Stimulated activated CD4-positive, alpha-beta T cell treated with anti-CD3 and anti-CD28 coated beads, Interleukin-4, amount 100 ng/mL, for 24 hours (primary cell): ENCODE results near the gene AKT2.

Source experiments
- DNase-seq: peaks from one replicate; pipeline ENCODE4 v3.0.0-alpha.2; 2020

AKT2 gene

GRCh38 chr19:40298026-40298425 lies 12.9 kb upstream of the AKT2 start:
- no peak for DNase-seq

DNA sequence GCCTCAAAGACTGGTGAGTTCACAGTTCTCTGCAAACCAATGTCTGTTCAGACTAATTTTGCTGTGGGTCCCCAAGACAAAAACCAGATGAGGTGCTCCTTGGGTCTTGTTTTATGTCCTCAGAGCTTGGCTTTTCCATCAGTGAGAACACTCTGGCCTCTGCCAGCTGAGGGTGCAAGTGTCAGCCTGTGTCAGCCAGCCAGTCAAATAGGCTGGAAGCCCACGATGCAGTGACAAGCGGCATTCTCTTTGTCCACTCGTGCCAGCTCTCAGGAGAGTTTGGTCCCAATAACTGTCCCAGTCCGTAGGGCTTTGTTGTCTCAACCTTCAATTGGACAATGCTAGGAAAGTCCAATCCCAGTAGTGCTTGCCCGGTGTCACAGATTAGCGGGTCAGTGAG lies 9.4 kb upstream of the AKT2 start:
- DNase-seq = no peak

GRCh38 chr19:40286971-40287421 lies 1.9 kb upstream of the AKT2 start:
- DNase-seq = no peak

DNA sequence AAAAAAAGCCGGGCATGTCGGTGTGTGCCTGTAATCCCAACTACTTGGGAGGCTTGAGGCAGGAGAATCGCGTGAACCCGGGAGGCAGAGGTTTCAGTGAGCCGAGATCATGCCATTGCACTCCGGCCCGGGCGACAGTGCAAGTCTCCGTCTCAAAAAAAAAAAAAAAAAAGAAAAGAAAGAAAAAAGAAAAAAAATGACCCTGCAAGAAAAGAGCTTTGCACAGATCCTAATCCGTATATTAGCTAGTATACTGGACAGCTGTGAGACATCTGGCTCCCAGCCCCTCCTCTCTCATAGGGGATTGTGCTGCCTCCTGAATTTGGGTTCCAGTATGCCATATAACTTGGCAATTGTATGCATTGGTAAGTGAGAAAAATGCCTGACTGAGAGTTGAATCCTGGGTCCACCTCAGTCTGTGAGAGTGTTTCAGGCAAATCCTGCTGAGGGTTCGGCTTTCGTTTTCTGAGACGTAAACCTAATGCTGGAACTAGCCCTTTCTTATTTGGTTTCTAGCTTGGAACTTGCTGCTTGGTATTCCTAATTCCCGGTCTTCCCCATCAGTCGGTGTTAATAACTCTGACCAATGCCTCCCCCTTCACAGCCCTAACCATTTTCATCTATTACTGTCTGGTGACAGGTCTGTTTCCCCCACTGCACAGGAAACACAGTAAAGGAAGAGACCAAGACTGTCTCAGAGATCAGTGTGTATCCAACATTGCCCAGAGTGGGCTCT lies 1.3 kb upstream of the AKT2 start:
- DNase-seq = no peak

DNA sequence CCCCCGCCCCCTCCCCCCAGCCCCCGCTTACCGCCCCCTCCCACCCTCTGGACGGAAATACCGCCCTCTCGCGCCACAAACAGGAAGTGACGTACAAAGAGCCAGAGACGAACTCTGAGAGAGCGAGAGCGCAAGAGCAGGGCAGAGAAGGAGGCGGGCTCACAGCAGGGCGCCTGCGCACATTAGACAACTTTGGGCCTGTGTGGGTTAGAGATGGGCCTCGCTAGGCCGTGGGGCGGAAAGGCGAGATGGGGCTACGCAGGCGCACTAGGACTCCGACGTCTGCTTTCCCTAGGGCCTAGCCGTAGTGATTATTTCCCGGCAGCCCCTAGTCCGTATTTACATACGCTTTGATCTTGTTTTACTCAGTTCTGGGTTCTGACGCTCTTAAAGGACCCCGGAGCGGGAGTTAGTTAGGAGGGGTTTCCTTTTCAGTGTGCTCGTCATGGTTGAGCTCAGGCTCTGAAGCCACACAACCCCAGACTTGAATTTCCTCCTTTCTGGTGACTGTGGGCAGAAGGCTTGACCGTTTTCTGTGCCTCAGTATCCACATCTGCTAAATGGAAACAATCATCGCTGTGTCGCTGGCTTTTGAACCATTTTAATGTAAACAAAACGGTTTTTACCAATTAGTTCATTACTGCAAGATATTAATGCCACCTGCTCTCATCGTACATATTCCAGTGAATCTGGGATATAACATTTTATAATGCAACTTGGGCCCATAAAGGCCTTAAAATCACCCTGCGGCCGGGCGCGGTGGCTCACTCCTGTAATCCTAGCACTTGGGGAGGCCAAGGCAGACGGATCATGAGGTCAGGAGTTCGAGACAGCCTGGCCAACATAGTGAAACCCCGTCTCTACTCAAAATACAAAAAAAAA lies 449 bp upstream of the AKT2 start:
- DNase-seq = peak; percentile 98

DNA sequence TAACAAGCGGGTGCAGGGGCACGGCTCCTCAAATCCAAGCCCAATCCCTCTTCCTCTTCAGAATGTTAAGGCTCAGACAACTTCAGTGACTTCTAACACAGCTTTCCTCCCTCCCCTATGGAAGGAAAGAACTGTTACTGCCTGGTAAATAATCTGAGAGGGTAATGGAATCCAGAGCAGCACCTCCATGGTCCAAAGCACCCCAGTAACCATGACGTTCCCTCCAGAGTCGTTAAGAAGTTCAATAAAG lies 969 bp downstream of the AKT2 start:
- no peak for DNase-seq

DNA sequence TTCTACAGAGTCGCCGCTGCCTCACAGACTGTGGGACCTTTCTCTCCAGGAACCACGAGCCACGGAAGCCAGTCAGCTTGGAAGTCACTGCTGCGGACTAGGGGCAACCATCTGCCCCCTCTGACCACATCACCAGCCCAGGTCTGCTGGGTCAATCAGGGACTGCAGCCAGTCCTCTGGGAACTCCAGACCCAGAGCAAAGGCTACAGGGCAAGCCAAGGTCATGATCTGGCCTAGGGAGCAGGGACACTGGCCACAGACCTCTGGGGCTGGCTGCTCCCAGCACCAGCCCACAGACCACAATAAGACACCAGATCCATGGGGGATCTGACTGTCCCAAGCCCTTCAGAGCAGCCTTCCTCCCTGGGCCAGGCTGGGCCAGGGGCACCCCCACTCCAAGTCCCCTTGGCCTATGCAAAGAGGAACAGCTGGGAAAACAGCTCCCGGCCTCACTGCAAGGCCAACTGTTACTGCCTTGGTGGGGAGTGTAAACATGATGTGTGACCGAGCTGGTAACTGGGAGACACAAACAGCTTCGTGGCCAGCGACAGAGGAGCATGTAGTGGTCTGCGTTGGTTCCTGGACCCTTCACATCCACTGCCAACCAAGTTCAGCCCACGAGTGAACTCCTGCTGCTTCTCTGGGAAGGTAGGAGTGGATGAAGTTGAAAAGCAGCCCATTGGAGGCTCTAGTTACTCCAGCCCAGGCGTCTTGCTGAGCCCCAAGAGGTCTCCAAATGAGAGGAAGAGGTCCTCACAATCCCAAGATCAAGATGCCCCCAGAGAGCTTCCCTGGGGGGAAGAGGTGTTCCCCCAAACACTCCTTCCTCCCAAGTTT lies 1.5 kb downstream of the AKT2 start:
- DNase-seq = no peak

- no peak for DNase-seq
Observed at GRCh38 chr19:40282920-40283319, 2.2 kb downstream of the AKT2 start.

DNA sequence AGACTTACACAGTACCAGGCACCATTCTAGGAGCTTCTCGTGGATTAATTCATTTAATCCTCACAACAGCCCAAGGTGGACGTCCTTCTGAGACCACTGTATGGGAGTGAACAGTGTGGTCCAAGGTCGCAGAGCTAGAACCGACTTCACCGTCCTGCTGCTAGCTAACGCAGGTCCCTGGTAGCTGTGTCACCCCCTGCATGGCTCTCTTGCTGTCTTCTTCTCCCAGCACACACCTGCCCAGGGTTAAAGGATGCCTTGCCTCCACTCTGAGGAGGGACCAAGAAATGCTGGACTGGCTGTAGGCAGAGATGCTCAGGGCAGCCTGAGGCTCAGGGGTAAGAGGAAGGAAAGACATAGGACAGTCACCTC lies 3.0 kb downstream of the AKT2 start:
- DNase-seq = no peak

GRCh38 chr19:40281381-40282208 lies 3.5 kb downstream of the AKT2 start:
- DNase-seq = no peak

DNA sequence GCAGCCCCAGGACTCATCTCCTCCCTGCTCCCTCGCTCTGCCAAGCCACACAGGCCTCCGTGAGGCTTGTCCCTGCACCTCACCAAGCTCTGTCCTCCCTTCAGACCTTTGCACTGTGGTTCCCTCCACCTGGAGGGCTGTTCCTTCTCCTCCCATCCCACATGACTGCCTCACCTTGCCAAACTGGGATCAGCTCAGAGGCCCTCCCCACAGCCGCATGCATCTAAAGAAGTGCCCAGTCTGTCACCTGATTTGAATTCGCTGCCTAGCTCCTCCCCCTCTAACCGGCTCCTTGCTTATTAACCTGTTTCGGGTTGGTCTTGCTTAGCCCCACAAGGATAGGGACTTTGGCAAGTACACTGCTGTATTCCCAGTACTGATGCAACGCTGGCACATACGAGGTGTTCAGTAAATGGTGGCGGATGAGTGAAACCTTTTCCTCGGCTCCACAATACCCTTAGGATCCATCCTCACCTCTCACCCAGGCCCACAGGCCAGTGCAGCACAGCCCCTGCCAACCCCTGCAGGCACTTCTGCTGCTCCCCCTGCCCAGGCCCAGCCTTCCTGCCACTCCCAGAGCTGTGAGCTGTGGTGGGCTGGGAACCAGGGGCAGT lies 4.4 kb downstream of the AKT2 start:
- no peak for DNase-seq

DNA sequence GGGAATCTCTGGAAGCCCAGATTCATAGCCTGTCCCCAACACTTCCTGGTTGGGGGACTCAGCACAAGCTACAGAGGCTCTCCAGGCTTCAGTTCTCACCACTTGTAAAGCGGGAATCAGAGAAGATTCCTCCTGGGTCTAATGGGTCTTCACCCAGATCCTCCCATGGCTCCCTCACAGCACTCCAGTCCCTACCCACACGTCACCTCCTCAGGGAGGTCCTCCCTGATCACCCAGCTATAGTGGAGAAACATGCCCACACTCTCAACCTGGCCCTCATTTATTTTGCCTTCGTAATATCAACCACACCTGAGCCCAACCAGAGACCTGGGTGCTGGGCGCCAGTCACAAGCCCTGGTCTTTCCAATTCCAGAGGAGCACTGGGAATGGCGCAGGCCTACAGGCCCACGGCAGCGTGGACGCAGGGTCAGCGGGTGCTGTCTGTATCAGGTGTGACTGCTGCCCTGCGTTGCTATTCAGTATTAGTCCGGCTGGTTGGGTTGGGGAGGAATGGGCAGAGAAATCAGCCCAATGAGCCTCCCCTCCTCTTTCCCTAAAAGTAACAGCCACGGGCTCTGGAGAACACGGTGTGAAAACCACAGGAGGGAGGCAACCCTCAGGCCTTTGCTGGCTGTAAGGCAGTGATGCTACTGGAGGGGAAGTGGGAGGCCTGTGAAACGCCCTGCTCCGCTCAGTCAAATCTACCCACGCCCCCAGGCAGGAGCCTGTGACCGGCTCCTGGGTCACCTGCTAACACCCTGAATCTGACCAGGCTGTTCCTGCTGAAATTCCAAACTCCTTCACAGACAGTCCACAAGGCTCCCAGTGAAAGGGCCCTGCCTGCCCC lies 5.2 kb downstream of the AKT2 start:
- DNase-seq = no peak

GRCh38 chr19:40279120-40279551 lies 6.0 kb downstream of the AKT2 start:
- no peak for DNase-seq

DNA sequence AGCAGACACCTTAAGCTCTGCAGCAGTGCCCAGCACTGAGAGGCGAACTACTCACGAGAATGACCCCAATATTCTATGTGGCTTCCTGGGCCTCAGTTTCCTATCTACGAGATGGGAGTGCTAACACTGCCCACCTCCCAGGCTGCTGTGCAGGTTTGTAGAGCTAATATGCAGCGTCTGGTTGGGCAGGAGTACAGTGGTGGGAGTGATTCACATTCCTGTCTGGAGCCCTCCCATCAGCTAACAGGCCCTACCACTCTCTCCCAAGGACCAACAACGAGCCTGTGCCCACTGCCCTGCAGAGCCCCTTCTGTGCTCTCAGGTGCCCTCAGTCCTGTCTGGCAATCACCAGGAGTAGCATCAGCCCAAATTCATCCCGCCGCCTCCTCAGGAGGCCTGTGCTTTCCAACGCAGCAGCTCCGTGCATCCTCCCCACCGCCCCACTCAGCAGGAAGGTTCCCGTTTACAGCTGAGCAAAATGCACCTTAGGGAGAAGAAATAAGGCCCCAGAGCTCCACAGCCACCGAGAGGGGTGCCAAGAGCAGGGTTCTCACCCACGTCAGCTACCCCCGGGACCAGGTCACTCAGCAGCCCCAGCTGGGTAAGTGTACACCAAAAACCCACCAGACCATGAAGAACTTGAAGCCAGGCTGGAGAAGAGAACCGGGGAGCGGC lies 6.6 kb downstream of the AKT2 start:
- DNase-seq = no peak

DNA sequence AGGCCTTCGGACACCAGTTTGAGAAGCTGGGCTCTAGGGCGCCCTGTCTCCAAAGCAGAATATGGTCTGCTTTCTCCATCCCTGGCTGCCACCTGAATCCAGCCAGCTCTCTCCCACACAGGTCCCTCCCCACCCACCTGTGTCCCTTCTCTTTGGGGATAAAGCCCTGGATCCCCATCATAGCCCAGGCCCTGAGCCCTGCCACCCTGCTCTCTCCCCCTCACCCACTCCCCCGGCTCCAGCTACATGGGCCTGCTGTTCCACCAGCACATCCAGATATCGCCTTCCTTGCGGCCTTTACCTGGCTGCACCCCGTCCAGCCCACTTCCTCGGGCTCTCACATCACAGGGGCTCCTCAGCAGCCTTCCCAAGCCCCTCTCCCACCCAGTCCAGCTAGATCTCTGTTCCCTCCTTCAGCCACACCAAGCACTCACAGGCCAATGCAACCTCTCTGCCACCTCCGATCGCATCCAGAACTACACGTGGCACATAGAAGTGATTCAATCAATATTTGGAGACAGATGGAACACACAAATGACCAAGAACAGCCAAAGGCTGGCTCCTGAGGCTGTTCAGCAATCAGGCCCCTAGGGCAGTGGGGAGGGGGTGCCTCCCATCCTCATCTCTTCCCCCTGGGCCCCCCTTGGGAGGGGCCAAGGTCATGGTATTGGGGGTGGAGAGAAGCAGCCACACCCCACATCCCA lies 7.6 kb downstream of the AKT2 start:
- DNase-seq = no peak

DNA sequence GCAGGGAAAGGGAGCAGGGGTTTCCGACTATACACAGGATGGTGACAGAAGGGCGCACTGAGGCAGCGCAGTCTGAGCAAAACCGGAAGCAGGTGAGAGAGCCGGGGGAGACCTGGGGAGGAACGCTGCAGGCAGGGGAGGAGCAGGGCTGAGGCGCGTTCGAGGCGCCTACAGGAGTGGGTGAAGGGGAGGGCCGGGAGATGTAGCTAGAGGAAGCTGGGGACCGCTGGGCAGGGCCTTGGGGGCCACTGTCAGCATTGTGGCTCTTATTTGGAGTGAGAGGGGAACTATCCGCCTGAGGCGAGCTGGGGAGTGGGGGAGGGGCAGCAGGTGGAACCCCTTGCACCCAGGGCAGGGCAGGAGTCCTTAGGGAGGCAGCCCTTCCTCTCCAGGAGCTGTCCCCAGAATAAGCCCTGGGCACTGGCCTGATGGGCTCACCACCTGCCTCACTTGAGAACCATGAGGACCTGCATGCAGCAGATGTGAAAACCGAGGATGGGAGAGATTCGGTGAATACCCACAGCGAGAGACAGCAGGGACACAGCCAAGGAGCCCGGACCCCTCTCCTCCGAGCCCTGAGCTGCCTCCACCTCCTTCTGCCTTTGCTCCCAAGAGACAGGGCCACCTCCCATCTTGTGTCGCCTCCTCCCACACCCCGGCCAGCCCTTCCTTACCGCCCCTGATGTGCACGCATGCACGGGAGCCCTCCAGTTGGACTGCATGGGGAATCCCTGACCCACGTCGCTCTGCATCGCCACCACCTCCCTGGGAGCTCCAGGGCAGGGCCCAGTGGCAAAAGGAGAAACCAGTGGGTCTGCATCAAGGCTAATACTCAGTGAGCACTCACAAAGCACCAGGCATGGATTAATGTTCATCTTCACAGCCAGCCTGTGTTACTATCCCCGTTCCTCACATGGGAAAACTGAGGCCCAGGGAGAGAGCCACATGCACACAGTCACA lies 10.3 kb downstream of the AKT2 start:
- peak; percentile 19 for DNase-seq

- DNase-seq = no peak
Observed at GRCh38 chr19:40273469-40274360, 11.4 kb downstream of the AKT2 start.

- no peak for DNase-seq
Observed at GRCh38 chr19:40272261-40272660, 12.9 kb downstream of the AKT2 start.
